ENCODE measurements around the gene SMYD3. TPM values are rescaled to one million over a fixed set of nuclear protein-coding genes. Genes with fewer than 3 reads are reported as not detected.
A peak's percentile ranks its signal among the peaks of the same experiment; 100 is the strongest.

SMYD3 gene
- total and polyA plus RNA-seq, 9 of the 15 experiments (the other 6 are each of a cell fraction or from before 2014, with no cell fraction given), result 128 to 440 (median 197) TPM

DNA sequence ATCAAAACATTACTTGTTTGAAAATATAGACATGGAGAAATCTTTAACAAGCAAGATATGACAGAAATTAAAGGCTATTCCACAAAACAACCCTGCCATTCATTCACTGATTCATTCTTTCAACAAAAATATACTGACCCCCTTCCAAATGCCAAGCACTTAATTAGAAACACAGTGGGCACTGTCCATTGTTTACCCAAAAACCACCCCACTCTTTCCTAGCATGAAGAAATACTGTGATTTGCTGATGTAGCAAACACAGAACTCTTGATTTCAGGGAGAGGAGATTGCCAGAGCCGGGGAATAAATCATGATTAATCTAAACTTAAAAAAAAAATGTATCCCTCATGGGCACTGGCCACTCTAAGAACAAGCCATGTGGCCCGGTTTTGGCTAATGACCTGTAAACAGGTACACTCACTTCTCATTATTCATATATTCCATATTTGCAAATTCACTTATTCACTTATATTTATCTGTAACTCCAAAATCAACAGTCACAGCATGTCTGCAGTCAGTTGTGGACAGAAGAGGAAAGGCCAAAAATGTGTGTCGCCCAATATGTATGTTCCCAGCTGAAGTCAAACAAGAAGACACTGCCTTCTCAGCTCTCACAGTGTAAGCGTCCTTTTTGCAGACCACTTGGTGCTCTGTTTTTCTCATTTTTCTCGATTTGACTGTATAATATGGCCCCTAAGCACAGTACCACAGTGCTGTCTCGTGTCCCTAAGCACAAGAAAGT lies 133.1 kb downstream of the SMYD3 start:
- H3K9me3 ChIP-seq (replicated peaks; ENCODE audit: control insufficient read depth, insufficient read depth, low read depth, low read length), result no peaks in the 10 kb centered on the region
- peak; percentile 49 for FAIRE-seq
- intact Hi-C loops (cut with micrococcal nuclease), result no loop called here

More for the DNA sequence above, 133.1 kb downstream of the SMYD3 start:
- in situ Hi-C loops (cut with MboI), result no loop called here
- Histone ChIP-seq H3K4me2 (ENCODE audit: insufficient read depth, low read length) (no peak overlapping the region), H2AFZ (ENCODE audit: low read depth, low read length) (peak overlapping the region; percentile 14; the same call in 1 of the 2 replicates), H4K20me1 (replicated peaks; ENCODE audit: control insufficient read depth, insufficient read depth, low read length) (no peaks in the 10 kb centered on the region), H3K4me1 (replicated peaks in 1 of 2; ENCODE audit: control insufficient read depth in 2 of 2, insufficient read depth in 2 of 2, low read length in 2 of 2) (peaks cover 0 to 3% of the 10 kb centered on the region in 2 experiments; a peak in 2 of 5 replicates), H3K4me3 (no peak overlapping the region), H3K27me3 (ENCODE audit: control insufficient read depth in 2 of 2, insufficient read depth in 2 of 2, low read length in 2 of 2) (no peaks in the 10 kb centered on the region), H3K27ac (ENCODE audit: extremely low read depth, low read depth, low read length) (no peak overlapping the region), H3K79me2 (ENCODE audit: control insufficient read depth, insufficient read depth, low read length) (no peaks in the 10 kb centered on the region), H3K9ac (ENCODE audit: insufficient read depth in 1 of 2, low read depth in 2 of 2, low read length in 2 of 2) (no peak overlapping the region), H3K9me1 (ENCODE audit: control insufficient read depth, insufficient read depth, low read length) (no peaks in the 10 kb centered on the region), H3K36me3 (ENCODE audit: control insufficient read depth, insufficient read depth, low read length) (no peaks in the 10 kb centered on the region)
- no peak for DNase-seq (ENCODE audit: extremely low read depth in 1 of 4, low spot score in 3 of 4)
- BruUV-seq (replicated peaks), result no TSS peak
- CTCF ChIA-PET (ENCODE audit: low intra/inter-chr PET ratio), result no interaction called here
- WGBS (ENCODE audit: insufficient coverage, low coverage, missing lambda C conversion rate), result 52% methylated on average over 6 of the region's 6 CpGs
- ATAC-seq, result peak; percentile 64
- POLR2A ChIA-PET, result no interaction called here
- TF ChIP-seq C11orf30 (IDR thresholded peaks at IDR 0.05; ENCODE audit: low read depth) (peak; percentile 77), MAFG (tag; conservative IDR thresholded peaks at IDR 0.05) (peak; percentile 54), ZNF583 (CRISPR knock-in tag; IDR thresholded peaks at IDR 0.05) (no peak), MAFK (IDR thresholded peaks at IDR 0.05; ENCODE audit: low read length) (peak; percentile 66), MTA1 (IDR thresholded peaks at IDR 0.05; ENCODE audit: borderline replicate concordance) (no peak), MAFF (IDR thresholded peaks at IDR 0.05; ENCODE audit: low read length) (peak; percentile 50), SMARCC2 (IDR thresholded peaks at IDR 0.05; ENCODE audit: low read depth) (no peak), SIN3A (IDR thresholded peaks at IDR 0.05; ENCODE audit: borderline replicate concordance in 2 of 2, control insufficient read depth in 1 of 2, low read depth in 2 of 2, low read length in 2 of 2) (no peak), NR1H2 (CRISPR knock-in tag; IDR thresholded peaks at IDR 0.05) (no peak), ZNF316 (IDR thresholded peaks at IDR 0.05) (peak; percentile 87), PHF8 (IDR thresholded peaks at IDR 0.05; ENCODE audit: borderline replicate concordance, low read length) (no peak), TFAM (CRISPR knock-in tag; conservative IDR thresholded peaks at IDR 0.05) (no peak)
- TF ChIP-seq, protein P1, sequence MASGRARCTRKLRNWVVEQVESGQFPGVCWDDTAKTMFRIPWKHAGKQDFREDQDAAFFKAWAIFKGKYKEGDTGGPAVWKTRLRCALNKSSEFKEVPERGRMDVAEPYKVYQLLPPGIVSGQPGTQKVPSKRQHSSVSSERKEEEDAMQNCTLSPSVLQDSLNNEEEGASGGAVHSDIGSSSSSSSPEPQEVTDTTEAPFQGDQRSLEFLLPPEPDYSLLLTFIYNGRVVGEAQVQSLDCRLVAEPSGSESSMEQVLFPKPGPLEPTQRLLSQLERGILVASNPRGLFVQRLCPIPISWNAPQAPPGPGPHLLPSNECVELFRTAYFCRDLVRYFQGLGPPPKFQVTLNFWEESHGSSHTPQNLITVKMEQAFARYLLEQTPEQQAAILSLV (tag; IDR thresholded peaks at IDR 0.05), result no peak
- TF ChIP-seq, protein P2, sequence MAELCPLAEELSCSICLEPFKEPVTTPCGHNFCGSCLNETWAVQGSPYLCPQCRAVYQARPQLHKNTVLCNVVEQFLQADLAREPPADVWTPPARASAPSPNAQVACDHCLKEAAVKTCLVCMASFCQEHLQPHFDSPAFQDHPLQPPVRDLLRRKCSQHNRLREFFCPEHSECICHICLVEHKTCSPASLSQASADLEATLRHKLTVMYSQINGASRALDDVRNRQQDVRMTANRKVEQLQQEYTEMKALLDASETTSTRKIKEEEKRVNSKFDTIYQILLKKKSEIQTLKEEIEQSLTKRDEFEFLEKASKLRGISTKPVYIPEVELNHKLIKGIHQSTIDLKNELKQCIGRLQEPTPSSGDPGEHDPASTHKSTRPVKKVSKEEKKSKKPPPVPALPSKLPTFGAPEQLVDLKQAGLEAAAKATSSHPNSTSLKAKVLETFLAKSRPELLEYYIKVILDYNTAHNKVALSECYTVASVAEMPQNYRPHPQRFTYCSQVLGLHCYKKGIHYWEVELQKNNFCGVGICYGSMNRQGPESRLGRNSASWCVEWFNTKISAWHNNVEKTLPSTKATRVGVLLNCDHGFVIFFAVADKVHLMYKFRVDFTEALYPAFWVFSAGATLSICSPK (IDR thresholded peaks at IDR 0.05; ENCODE audit: borderline replicate concordance), result no peak
- TF ChIP-seq, protein P3, sequence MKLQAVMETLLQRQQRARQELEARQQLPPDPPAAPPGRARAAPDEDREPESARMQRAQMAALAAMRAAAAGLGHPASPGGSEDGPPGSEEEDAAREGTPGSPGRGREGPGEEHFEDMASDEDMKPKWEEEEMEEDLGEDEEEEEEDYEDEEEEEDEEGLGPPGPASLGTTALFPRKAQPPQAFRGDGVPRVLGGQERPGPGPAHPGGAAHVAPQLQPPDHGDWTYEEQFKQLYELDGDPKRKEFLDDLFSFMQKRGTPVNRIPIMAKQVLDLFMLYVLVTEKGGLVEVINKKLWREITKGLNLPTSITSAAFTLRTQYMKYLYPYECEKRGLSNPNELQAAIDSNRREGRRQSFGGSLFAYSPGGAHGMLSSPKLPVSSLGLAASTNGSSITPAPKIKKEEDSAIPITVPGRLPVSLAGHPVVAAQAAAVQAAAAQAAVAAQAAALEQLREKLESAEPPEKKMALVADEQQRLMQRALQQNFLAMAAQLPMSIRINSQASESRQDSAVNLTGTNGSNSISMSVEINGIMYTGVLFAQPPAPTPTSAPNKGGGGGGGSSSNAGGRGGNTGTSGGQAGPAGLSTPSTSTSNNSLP (IDR thresholded peaks at IDR 0.05; ENCODE audit: borderline replicate concordance, low read depth, low read length), result no peak
- TF ChIP-seq, protein P4, sequence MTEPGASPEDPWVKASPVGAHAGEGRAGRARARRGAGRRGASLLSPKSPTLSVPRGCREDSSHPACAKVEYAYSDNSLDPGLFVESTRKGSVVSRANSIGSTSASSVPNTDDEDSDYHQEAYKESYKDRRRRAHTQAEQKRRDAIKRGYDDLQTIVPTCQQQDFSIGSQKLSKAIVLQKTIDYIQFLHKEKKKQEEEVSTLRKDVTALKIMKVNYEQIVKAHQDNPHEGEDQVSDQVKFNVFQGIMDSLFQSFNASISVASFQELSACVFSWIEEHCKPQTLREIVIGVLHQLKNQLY (CRISPR knock-in tag; conservative IDR thresholded peaks at IDR 0.05), result no peak

All from K562 (cell line).